Inflammatory macrophage treated with lipopolysaccharide for 4 hours (primary cell): Measurements from ENCODE around the gene SAPCD2.
A peak's percentile ranks its signal among the peaks of the same experiment; 100 is the strongest.

Experiments used
- DNase-seq: peaks from one replicate; pipeline ENCODE4 v3.0.0-alpha.2; 2020

The SAPCD2 gene

DNA sequence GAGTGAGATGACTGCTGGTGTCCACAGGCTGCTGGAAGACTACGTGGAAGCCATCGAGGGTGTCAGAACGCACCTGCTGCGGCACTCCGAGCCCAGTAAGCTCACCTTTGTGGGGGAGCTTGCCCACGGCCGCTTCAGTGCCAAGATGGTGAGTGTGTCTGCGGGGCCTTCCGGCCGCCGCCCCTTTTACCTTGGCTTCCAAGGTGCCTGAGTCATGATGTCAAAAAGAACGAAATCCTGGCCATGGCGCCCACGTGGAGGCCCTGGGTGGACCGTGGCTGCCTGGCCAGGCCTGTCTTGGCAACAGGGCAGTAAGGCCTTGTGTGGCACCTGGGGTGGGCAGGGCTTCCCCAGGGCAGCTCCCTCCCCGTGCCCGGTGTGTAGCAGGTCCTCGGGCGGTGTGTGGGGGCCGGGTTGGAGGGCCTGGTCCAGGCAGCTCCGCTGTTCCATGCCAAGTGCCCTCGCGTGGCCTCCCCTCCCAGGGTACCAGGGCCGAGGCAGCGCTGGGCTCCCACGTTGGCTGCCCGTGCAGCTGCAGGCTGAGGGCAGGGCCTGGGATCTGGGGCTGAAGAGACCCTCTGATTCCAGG lies 36.4 kb upstream of the SAPCD2 start:
- no peak for DNase-seq

DNA sequence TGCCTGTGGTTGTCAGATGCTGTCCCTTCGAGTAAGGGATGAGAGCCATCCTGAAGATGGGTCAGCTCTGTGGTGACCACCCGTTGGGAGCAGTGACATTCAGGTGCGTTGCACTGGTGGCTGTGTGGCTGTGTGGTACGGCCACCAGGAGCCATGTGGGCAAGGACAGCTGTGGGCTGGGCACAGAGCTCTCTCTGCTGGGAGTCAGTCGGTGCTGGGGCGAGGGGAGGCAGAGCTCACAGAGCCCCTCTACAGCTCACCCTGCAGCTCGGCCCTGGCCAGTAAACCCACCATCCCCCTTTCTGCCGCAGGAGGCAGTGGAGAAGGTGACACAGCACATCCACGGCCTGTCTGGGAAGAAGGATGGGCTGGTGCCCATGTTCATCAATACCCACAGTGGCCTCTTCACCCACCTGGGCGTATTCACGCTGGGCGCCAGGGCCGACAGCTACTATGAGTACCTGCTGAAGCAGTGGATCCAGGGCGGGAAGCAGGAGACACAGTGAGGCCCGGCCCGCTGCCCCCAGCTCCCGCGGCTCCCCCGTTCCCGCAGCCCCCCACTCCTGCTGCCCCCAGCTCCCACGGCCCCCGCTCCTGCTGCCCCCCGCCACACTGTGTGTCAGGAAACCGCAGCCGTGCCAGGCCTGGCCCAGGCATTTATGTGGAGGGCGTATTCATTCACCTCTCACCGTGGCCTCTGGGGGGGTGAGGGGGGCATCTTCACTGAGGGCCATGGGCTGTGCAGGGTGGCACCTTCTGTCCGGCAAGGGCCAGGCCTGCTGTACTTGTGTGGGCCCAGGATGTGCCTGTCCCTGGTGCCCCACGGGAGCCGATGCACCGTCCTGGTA lies 35.7 kb upstream of the SAPCD2 start:
- DNase-seq = no peak

DNA sequence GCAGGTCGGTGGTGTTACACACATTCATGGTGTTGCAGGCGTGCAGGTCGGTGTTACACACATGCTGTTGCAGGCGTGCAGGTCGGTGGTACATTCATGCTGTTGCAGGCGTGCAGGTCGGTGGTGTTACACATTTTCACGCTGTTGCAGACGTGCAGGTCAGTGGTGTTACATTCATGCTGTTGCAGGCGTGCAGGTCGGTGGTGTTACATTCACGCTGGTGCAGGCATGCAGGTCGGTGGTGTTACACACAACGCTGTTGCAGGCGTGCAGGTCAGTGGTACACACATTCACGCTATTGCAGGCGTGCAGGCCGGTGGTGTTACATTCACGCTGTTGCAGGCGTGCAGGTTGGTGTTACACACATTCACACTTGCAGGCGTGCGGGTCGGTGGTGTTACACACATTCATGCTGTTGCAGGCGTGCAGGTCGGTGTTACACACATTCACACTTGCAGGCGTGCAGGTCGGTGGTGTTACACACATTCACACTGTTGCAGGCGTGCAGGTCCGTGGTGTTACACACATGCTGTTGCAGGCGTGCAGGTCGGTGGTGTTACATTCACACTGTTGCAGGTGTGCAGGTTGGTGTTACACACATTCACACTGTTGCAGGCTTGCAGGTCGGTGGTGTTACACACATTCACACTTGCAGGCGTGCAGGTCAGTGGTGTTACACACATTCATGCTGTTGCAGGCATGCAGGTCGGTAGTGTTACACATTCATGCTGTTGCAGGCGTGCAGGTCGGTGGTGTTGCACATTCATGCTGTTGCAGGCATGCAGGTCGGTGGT lies 33.0 kb upstream of the SAPCD2 start:
- no peak for DNase-seq

DNA sequence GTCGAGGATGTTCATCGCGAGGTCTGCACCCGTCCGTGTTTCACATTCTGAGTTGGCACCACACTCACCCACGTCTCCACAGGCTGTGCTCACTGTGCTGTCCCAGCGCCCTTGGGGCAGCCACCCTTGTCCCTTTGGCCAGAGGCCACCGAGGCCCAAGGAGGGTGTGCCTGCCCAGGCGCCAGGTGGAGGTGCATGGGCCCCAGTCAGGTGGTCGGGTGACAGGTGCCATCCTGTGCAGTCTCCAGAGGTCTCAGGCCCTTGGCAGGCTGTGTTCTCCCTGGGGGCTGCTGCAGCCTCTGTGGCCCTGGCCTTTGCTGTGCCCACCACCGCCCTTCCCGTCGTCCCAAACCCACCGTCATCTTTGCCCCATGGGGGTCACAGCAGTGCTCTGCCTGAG lies 28.9 kb upstream of the SAPCD2 start:
- DNase-seq = no peak

DNA sequence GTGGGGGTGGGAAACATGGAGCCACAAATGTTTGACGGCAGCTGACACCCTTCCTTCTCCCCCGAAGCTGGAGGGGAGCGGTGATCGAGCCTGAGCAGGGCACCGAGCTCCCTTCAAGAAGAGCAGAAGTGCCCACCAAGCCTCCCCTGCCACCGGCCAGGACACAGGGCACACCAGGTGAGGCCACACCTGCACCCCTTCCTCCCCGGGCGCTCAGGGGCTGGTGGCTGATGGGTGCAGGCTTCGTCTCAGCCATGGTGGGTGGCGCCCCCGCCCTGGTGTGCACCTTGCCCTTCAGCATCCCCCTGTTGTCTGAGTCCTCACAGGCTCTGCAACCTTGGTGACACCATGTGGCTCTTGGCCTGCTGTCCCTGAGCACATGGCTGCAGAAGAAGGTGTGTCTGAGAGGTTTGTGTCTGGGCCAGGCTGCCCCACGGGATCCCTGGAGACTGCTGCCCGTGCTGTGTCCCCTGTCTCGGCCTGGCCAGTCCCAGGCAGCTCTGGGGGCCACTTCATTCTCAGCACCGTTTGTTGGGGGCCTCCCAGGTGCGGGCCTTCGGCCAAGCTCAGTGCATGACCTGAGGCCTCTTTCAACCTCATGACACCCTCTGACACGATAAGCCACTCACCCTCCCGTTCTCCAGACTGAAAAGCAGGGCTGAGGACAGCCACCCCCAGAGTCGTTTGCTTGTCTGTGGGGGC lies 27.6 kb upstream of the SAPCD2 start:
- no peak for DNase-seq

DNA sequence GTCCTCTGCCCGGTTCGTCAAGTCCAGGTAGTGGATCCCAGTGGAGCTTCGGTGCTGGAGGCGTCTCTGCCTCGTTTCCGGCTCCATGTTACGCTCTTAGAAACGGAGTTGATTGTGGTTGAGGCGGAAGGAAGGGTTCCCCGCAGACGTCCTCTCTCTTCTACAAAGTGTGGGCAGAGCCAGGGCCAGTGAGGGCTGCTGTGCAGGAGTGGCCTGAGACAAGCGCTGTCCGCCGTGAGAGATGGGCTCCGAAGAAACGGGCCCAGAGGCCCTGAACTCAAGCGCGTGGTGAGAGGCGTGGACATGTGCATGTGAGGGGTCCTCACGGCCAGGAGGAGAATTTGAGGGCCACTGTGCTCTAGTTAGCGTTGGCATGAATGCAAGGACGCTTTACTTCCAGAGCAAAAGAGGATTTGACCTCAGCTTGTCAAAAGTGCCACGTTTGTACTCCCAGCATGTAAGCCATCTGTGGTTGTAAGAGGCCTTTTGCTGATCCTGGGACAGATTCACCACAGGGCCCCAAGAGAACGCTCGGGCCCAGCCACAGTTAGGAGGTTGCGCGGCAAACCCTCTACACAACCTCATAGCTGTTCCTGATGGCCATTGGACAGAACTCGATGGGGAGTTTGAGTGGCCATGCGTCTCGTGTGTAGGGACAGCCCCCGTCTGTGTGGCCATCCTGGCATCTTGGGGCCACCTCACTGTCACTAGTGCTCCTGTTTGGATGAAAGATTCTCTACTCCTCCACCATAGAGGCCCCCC lies 26.6 kb upstream of the SAPCD2 start:
- no peak for DNase-seq

DNA sequence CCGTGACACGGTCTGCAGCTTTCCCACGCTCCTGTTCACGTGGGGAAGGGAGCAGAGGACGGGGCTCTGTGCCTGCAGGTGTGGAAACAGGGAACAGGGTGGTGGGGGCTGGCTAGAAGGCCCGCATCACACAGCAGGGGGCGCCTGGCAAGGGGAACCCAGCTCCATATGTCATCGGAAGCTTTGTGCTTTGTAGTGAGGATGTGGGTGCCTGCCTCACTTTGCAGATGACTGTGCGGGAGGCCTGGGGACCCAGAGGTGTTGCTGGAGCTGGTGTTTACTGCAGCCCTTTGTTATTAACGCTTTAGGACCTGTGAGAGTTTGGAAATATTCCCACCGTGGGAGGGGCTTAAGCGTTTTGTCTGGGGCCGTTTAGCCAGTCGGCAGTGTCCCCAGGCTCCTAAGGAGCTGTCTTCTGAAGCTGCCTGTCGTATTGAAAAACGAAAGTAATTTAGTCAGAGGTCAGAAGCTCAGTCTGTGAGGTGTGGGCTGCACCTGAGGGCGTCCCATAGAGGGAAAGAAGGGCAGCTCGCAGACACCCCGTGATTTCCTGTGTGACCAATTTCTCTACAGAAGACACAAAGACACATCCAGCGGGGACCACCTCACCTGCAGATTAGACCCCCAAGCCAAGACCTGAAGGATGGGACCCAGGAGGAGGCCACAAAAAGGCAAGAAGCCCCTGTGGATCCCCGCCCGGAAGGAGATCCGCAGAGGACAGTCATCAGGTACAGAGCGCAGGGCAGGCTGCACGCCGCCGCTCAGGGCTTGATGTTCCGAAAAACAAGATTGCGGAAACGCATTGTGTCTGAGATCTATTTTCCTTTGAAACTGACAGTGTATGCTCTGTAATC lies 25.5 kb upstream of the SAPCD2 start:
- DNase-seq = no peak

DNA sequence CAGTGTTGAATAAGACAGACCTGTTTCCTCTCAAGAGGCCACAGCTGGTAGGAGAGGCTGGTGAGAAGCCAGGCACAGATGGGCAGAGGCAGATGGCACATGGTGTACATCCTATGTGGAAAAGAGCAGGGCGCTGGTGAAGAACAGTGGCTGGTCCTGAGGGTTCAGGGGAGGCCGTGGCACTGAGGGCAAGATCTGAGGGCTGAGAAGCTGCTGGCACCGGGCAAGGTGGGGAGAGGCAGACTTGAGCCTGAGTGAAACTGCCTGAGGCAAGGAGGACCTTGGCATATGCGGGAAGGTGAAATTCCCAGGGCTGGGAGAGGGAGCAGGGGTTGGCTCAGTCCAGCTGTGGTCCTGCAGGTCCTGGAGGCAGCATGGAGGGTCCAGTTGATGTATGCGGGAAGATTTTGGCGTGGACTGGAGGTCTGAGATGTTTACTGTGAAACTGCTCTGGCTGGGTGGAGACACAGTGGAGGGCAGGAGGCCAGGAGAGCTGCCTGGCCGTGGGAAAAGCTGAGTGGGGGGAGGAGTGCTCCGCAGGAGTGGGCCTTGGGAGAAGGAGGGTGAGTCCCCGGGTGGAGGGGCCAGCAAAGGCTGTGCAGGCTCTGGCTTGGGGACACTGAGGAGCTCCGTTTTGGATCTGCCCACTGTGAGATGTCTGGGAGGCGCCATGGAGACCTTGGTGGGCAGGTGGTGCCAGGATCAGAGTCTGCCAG lies 19.0 kb upstream of the SAPCD2 start:
- no peak for DNase-seq

DNA sequence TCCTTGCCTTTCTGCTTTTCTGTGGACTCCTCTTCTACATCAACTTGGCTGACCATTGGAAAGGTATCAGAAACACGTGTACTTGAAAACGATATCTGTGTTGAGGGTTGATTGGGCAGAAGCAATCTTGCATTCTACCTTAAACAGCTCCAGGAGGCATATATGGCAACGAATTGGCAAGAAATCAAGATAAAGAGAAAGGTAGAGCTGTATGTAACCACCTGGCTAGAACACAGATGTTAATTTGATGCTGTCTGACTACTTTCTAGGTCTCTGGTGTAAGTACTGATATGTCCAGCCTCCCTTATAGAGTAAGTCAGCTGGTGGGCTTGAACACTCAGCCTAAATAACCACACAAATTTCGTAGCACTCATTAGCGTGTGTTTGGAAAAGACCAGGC lies 17.8 kb upstream of the SAPCD2 start:
- no peak for DNase-seq

DNA sequence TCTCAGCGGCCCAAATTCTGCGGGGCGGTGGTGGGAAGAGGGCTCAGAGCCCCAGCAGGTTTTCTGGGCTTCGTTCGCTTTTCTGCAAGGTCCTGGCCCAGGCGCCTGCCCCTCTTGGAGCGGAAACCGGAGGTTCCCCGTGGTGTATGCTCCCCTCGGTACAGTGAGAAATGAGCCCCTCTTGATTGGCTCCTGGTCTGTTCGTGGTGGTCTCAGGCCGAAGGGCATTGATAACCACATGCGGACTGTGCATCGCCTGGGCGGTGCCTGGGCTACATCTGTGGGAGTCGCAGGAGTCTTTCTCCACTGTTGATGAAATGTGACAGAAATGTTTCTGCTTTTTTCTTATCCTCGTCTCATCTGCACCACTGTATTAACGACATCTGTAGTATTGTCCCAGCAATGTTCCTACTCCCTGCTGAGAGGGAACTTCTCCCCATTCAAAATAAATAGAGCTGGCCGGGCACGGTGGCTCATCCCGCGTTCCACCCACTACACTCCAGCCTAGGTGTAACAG lies 17.1 kb upstream of the SAPCD2 start:
- DNase-seq = peak; percentile 43

DNA sequence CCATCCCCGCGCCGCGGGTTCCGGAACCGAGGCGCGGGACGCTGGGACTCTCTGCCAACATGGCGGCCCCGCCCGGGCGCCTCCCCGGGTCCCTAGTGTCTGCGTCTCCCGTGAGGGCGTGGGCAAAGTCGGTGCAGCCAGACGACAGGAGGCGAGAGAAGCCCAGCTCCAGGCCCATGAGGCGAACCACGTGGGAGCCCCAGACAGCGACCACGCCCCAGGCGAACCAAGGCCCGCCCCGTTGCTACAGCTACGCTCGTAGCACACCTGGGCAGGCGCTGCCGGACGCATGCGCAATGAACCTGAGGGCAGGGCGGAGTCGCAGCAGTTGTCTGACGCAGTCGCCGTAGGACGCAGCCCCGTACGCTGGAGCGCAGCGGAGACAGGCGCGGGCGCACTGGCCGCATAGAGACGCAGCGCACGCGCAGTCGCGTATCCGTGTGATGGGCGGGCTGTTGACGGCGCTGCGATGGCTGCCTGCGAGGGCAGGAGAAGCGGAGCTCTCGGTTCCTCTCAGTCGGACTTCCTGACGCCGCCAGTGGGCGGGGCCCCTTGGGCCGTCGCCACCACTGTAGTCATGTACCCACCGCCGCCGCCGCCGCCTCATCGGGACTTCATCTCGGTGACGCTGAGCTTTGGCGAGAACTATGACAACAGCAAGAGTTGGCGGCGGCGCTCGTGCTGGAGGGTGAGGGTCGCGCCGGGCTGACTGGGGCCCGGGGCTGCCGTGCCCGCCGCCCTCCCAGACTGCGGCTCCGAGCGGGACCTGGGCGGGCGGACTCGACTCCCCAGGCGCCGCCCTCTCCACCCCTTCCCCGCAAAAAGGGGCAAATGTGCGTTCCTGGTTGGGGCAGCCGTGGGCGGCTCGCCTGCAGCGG lies 16.4 kb upstream of the SAPCD2 start, which contains the start of gene MAN1B1:
TSS of gene MAN1B1 (plus strand) at position 455 of the 878 bp plus-strand sequence. CDS start at position 470, 15 bp downstream.
- DNase-seq = peak; percentile 99

DNA sequence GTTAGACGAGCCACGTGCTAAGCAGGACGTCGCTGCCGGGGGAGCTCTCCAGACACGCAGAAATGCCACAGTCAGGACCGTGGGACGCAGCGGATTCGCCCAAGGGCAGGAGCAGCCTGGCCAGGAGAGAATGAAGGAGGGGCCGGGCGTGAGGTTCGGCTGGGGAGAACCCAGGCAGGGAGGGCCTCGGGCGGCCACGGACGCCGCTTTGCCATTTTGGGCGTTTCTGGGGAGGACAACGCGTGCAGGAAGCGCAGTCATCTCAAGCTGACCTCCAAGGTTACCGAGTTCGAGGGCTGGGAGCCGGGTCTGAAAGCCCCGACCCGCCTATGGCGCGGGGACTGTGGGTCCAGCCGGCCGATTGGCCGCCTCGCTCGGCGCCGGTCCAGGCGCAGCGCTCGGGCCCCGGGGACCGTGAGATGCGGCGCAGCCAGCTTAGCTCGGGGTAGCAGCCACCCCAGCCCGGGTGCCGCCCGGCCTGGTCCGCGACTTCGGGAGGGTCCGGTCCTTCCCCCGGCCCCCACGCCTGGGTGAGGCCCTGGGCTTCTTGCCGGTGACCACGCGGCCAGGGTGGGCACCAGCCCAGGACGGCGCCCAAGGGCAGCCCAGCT lies 15.7 kb upstream of the SAPCD2 start:
- peak; percentile 22 for DNase-seq

DNA sequence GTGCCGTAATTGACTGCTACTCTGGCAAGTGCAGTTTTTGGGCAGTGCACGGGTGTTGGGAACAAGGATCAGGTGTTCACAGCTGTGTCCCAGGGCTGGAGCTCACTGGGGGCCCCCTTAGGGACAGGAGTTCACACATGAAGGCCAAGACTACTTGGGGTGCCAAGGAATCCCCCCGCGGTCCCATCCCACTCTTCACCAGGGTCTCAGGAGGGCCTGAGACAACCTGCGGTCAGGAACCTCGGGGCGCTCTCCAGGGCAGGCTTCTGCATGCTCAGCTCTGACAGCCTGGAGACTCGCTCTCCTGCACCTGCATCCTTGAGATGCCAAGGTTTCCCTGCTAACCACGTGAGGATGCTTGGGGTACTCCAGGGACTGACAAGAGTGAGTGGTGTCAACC lies 14.2 kb upstream of the SAPCD2 start:
- DNase-seq = no peak

DNA sequence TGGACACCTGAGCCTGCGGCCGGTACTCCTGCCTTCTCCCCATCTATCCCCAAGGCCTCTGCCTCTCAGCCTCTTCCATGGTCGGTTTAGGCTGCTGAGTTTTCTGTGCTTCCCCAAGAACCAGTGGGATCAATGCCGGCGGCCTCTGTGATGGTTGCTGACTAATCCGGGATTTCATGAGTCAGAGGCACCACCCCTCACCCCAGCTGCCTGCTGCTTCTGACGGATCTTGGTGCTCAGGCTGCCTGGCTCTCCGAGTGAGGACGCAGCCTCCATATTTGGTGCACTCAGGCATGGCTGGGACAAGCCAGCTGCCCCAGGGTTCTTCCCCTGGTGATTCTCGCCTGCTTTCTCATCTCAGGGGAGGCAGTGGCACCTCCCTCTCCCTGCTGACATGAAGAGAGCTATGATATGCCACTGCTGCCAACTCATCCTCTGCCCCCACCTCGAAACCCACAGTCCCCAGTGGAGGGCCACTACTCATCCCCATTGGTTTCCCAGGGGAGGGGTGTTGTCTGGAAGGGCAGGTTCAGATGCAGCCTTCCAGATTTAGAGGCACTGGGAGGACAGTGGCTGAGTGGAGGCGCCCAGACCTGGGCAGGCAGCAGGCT lies 13.1 kb upstream of the SAPCD2 start:
- peak; percentile 44 for DNase-seq

DNA sequence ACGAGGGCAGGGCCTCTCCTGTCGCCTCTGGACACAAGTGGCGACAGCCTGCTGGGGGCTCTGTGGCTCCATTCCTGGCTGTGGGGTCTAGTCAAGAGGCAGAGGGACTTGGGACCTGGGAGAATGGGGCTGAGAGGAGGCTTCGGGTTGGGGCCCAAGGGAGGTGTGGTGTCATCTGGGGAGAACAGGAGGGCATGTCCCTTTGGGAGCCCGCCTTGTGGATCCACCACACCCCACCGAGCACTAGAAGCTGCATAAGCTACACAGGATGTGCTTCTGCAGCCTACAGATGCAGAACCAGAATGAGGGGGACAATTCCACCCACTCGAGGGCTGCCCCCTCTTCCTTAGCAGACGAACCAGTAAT lies 12.6 kb upstream of the SAPCD2 start:
- no peak for DNase-seq

DNA sequence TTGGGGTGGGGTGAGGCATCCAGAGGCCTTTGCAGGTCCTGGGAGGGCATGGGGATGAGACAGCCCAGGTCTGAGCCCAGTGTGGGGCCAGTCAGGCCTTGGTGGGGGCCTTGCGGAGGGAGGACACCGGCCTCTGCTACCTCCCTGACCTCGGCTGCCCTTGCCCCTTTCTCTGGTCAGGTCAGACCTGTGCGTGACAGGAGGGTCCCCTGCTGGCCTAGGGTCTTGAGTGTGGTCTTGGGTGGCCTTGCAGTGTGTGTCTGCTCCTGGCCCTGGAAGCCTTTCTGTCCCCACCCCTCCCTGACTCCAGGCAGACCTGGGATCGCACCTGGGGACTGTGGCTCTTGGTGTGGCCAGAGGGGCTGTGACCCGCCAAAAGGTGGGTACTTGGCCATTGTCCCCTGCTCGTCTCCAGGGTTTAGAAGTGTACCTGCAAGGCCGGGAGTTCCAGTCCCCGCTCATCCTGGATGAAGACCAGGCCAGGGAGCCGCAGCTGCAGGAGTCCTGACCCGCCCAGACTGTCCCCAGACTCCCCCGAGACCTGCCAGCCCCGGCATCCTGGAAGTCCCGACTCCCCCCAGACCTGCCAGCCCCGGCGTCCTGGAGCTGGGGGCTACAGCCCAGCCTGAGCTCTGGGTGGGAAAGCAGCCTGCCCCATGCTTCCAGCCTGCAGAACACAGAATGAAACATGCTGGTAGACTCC lies 12.0 kb upstream of the SAPCD2 start:
- no peak for DNase-seq

DNA sequence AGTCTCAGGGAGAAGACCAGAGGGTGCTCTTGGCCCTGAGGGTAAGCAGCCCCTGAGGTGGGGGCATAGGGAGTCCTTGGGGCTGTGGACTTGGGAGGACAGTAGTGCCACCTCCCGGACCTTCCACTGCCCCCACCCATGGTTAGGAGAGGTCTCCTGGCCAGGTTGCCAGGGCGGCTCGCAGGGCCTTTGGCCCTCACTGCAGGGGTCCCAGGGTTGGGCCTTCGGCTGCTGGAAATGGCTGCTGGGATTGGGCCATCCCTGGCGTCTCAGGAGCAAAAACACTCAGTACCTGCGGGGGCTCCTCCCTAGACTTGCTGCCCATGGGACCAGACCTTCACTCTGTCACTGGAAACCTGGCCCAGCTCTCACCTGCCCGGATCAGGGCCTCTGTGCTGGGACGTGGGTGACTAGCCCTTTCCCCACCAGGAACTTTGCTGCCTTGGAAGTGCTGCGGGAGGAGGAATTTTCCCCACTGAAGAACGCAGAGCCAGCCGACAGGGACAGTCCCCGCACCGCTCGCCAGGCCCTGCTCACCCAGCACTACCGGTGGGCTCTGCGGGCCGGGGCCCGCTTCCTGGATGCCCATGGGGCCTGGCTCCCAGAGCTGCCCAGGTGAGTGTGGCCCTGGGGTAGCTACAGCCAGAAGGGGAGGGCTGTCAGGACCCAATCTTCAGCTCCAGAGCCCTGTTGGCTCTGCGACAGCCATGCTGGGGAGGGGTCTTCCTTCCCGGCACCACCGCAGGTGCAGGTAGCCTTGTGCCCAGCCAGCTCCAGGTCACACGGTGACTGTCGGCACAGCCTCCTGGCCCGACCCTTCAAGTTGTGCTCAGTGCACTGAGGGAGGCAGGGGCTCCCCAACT lies 10.1 kb upstream of the SAPCD2 start:
- DNase-seq = no peak
